Measurements from ENCODE around the gene DUSP18.
A peak's percentile ranks its signal among the peaks of the same experiment; 100 is the strongest.

DUSP18 gene

GRCh38 chr22:30702856-30703255 is 35.2 kb upstream of the DUSP18 start:
- in situ Hi-C loops (cut with MboI; ENCODE audit: low sequenced_read_pairs, unreplicated experiment), result no loop called here
- TF ChIP-seq CTCF (IDR thresholded peaks at IDR 0.05; ENCODE audit: borderline replicate concordance, control extremely low read depth, extremely low read depth, insufficient read depth, missing control alignments), result no peak

GRCh38 chr22:30701872-30702271 is 34.2 kb upstream of the DUSP18 start:
- no peak for TF ChIP-seq CTCF (IDR thresholded peaks at IDR 0.05; ENCODE audit: borderline replicate concordance, control extremely low read depth, extremely low read depth, insufficient read depth, missing control alignments)
- no peak for DNase-seq (ENCODE audit: low spot score)
- in situ Hi-C loops (cut with MboI; ENCODE audit: low sequenced_read_pairs, unreplicated experiment), result no loop called here

More at GRCh38 chr22:30702856-30703255, 35.2 kb upstream of the DUSP18 start:
- no peak for DNase-seq (ENCODE audit: low spot score)

- no peak for DNase-seq (ENCODE audit: low spot score)
- no peak for TF ChIP-seq CTCF (IDR thresholded peaks at IDR 0.05; ENCODE audit: borderline replicate concordance, control extremely low read depth, extremely low read depth, insufficient read depth, missing control alignments)
- in situ Hi-C loops (cut with MboI; ENCODE audit: low sequenced_read_pairs, unreplicated experiment), result no loop called here
Observed at GRCh38 chr22:30697975-30698374, 30.3 kb upstream of the DUSP18 start.

- in situ Hi-C loops (cut with MboI; ENCODE audit: low sequenced_read_pairs, unreplicated experiment), result no loop called here
- peak; percentile 26 for DNase-seq (ENCODE audit: low spot score)
- TF ChIP-seq CTCF (IDR thresholded peaks at IDR 0.05; ENCODE audit: borderline replicate concordance, control extremely low read depth, extremely low read depth, insufficient read depth, missing control alignments), result no peak
Observed at GRCh38 chr22:30695871-30696655, 28.4 kb upstream of the DUSP18 start.

GRCh38 chr22:30695351-30695851 is 27.7 kb upstream of the DUSP18 start:
- in situ Hi-C loops (cut with MboI; ENCODE audit: low sequenced_read_pairs, unreplicated experiment), result no loop called here
- no peak for TF ChIP-seq CTCF (IDR thresholded peaks at IDR 0.05; ENCODE audit: borderline replicate concordance, control extremely low read depth, extremely low read depth, insufficient read depth, missing control alignments)
- DNase-seq (ENCODE audit: low spot score), result peak; percentile 27

- in situ Hi-C loops (cut with MboI; ENCODE audit: low sequenced_read_pairs, unreplicated experiment), result no loop called here
- peak; percentile 63 for DNase-seq (ENCODE audit: low spot score)
- TF ChIP-seq CTCF (IDR thresholded peaks at IDR 0.05; ENCODE audit: borderline replicate concordance, control extremely low read depth, extremely low read depth, insufficient read depth, missing control alignments), result no peak
Observed at GRCh38 chr22:30694640-30695350, 27.1 kb upstream of the DUSP18 start, which contains the start of gene OSBP2. OSBP2 (plus strand) TSS chr22:30694874; CDS start chr22:30694910, 36 bp downstream.
